DMS79 (cell line): Measurements from ENCODE around the gene BRAT1.

Experiments used
- DNase-seq: peaks from one replicate; lab custom pipeline; 2025; lab: John Stamatoyannopoulos, UW

BRAT1 gene

DNA sequence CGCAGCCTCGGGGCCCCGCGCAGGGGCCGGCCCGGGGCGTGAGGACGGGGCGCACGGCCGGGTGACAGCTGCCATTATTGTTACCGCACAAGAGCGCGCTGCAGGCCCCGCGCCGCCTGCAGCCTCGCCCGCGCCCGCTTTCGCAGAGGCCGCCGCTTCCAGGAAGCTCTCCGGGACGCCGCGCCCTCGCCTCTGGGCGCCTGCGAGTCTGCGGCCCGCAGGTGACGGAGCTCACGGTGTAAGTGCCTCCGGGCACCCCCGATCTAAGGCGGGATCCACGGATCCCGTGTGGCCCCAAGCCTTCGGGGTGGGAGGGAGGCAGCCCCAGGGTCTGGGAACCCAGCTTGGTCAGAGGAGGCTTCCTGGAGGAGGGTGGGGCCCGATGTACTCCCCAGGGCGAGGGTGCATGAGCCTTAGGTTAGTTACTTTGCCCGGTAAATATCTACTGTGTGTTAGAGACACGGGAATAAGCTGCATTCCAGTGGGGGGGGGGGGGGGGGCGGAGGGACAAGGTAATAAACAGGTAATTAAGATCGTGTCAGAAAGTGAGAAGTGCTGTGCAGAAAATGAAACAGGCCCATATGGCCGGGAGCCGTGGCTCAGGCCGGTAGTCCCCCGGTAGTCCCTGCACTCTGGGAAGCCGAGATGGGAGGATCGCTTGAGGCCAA, 4.1 kb upstream of the BRAT1 start:
- DNase-seq, result no peak

DNA sequence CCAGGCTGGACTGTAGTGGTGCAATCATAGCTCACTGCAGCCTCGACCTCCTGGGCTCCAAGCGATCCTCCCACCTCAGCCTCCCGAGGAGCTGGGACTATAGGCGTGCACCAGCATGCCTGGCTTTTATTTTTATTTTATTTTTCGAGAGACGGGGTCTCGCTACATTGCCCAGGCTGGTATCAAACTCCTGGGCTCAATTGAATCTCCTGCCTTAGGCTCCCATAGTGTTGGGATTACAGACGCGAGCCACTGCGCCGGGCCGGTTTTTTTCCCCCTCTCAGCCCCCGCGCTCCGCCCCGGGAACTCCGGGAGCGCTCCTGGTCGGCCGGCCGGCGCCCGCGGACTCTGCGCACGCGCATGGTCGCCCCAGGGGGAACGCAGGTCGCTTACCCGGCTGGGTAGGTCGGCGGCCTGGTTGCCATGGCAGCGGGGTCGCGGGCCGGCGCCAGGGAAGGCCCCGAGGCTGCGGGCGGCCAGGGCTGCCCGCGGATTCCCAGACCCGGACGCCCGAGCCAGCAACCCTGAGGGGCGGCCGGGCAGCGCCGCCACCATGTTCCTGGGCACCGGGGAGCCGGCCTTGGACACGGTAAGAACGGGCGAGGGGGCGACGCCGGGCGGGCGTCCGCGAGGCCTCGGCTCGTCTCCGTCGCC, 3.4 kb upstream of the BRAT1 start, which contains the start of gene IQCE:
Gene IQCE (plus strand): TSS at position 351 of the 654 bp plus-strand sequence. CDS start 203 bp downstream, at position 554.
- peak; percentile 75 for DNase-seq

DNA sequence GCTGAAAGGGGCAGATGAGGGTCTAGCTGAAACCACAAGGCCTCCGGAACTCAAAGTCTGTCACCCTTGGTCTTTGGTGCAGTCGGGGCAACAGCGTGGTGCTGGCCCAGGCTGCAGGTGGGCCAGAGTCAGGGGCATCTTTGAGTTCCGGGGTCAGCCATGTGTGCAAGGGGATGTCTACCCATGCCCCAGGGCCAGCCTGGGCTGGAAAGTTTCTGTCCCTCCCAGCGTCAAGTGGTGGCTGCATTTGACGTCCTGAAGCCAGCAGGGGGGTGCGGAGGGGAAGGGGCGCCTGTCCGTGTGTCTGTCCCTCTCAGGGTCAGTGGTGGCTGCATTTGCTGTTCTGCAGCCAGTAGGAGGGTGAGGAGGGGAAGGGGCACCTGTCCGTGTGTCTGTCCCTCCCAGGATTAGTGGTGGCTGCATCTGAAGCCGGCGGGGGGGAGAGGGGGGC, 638 bp downstream of the BRAT1 start:
- DNase-seq, result no peak

DNA sequence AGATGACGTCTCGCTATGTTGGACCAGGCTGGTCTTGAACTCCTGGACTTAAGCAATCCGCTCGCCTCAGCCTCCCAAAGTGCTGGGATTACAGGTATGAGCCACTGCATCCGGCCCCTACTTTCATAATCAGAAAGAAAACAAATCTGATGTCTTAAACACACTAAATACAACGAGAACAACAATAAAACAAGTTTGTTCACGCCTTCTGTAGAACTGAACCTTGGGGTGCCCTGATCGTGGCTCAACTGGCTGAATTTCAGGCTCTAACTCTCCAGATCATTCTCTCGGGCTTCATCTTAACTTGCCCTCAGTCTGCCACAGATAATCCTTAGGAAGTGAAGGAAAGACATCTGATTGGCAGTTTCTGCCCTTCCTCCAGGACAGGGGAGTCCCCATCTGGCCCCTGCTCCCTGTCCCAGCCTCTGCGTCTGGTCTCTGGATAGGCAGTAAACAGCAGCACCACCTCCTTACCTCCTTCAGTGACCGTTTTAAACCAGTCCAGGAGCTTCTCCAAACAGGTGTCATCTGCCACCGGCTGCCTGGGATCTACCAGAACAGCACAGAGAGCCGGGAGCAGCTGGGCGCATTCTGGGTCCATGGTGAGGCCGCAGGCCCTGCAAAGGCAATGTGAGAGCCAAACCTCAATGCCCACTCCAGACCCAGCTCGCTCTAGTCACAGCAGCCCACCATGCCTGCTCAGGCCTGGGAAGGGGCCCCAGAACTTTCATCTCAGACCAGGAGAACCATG, 1.3 kb downstream of the BRAT1 start:
- DNase-seq, result no peak

DNA sequence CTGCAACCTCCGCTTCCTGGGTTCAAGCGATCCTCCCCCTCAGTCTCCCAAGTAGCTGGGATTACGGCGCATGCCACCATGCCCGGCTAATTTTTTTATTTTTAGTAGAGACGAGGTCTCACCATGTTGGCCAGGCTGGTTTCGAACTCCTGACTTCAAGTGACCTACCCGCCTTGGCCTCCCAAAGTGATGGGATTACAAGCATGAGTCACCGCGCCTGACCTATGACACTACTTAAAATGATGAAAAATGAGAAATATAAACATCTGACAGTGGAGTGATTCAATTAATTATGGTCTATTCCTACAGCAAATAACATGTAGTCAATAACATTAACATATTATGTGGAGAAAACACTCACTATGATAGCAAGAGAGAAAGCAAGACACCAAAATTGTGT, 2.2 kb downstream of the BRAT1 start:
- DNase-seq, result no peak

DNA sequence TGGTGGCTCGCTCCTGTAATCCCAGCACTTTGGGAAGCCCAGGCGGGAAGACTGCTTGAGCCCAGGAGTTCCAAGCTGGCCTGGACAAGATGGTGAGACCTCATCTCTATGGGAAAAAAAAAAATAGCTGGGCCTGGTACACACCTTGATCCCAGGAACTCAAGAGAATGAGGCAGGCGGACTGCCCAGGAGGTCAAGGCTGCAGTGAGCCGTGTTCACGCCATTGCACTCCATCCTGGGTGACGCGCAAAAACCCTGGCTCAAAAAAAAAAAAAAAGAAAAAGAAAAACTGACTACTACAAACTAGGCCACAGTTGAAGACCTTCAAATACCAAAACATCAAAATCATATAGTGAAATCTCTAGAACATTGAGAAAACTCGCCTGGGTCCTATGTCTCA, 3.9 kb downstream of the BRAT1 start:
- no peak for DNase-seq

DNA sequence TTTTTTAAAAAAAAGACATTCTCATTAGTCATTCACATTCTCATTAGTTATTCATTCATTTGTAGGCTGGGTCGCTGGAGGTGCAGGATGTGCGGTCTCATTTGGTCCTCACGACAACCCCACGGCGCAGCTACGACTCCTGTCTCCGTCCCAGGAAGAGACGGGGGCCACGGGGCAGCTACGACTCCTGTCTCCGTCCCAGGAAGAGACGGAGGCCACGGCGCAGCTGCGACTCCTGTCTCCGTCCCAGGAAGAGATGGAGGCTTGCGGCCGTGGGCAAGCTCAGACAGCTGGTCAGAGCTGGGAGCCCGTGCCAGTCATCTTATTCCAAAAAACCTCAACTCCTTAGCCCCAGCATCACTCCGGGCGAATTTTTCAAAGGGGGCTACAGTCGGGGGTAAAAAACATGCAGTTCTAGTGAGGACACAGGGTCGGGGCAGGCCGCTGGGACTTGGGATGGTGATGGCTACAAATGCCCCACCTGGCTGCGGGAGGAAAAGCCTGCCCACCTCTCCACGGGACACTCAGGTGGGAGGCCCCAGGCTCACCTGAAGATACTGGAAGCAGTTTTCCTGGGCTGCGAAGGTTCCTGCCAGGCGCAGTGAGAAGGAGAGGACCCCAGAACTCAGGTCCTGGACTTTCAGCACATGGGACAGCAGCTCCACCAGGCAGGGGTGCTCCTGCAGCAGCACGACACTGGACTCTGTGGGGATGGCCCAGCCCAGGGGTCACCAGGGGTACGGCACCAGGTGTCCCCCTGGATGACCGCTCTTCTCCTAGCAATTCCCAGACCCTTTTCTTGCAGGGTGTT, 8.3 kb downstream of the BRAT1 start:
- DNase-seq, result no peak

DNA sequence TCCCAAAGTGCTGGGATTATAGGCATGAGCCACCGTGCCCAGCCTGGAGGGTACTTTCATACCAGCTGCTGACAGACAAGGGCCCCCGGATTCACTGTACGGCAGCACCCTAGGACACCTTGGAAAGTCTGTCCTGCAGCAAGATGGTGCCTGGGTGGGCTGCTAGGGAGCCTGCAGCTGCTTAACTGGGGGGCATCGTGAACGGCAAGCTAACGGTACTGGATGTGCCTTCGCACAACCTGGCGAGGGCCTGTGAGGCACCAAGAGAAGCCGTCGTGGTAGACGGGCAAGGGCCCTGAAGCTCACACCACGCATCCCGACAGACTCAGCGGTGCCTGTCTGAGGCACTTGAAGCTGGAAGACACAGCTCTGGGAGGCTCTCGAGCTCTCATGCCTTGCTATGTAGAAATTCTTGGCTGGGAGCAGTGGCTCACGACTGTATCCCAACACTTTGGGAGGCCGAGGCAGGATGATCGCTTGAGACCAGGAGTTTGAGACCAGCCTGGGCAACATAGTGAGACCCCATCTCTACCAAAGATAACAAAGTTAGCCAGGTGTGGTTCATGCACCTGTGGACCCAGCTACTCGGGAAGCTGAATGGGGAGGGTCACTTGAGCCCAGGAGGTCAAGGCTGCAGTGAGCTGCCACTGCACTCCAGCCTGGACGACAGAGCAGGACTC, 9.4 kb downstream of the BRAT1 start:
- DNase-seq, result no peak

DNA sequence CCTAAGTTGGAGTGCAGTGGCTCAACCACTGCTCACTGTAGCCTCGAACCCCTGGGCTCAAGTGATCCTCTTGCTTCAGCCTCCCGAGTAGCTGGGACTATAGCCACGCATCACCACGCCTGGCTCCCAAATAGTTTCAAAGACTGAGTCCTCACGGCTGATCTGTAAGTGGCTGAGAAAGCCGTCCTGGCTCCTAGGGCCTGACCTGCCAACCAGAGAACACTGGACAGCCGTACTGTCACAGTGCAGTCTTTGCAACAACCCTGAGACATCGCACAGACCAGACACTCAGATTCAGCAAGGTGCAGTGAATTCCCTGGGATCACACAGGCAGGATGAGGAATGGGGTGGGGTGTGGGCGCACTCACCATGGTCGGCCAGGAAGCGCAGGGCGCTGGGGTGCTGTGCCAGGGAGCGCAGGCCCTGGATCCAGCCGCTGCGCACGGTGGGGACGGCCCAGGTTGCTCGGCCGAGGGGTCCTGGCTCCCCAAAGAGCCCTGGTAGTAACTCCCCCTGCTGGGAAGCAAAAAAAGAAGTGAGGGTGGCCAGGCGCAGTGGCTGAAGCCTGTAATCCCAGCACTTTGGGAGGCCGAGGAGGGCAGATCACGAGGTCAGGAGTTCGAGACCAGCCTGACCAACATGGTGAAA, 10.7 kb downstream of the BRAT1 start:
- DNase-seq, result no peak

DNA sequence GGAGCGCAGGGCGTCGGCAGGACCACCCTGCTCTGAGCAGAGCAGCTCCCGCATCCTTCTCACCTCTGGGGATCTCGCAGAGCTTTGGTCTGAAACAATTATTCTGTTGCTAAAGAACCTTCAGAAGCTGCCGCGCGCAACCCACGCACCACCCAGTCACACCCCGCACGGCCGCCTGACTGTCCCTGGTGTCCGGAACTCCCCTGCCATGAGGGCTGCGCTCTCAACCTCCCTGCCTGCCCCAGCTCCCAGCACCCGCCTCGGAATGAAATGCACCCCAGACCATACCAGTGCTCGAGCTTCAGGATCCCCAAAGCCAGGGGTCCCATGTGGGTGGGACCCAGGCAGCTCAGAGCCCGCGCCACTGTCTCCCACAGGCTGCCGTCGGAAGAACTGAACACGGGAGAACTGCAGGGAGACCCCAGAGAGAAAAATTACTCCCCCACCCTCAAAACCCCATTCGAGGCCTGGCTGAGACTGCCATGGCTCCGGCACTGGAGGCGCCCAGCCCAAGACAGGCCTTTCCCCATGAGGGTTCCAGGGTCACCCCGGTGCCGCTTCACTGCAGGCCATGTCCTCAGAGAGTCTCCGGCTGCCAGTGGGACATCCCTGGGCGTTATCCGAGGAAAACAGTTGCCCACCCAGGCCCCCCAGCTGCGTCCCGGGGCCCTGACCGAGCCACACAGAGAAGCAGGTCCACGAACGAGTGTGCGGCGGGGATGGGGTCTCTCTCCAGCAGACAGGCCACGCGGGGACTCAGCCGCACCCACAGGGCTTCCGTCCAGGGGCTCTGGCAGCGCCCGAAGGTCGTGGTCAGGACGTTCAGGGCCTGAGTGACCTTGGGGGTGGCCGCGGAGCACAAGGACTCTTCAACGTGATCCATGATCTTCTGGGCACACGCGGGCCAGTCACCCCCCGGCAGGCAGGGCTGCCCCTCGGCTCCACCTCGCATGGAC, 12.1 kb downstream of the BRAT1 start:
- no peak for DNase-seq

DNA sequence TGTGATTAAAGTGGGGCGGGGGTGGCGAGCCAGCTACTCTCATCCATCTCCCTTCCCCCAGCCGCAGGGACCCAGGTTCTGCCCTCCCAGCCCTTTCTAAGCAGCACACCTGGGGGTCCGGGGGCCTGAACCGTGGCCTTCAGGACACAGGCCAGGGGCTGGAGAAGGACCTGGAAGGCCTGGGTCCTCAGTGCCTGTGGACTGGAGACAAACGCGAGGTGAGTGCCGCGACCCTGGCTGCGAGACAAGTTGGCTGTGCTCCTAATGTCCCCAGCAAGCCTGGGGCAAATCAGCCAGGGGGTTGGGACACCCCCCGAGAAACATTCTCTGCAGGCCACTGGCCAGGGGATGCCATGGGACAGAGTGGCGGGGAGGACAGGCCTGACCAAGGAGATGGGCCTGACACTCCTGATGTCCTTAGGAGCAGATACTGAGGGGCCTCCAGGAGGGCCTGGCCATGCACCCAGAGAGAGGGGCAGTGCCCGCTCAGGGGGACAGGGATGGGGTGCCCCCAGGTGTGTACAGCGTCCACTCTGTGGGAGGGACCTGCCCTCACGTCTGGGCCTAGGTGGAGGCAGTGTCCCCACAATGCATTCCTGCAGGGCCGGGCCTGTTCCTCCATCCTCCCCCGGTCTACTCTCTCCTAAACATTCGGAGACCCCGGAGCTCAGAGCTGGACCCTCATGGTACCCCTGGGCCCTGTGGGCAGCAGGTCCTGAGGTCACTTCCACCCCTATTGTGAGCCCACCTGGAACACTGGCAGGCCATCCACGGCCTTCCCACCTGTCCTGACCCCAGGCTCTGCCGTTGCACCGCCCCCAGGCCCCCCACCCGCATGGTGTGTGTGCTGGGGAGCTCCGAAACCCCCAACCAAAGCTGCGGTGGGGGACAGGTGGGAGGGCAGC, 13.1 kb downstream of the BRAT1 start:
- DNase-seq, result no peak

DNA sequence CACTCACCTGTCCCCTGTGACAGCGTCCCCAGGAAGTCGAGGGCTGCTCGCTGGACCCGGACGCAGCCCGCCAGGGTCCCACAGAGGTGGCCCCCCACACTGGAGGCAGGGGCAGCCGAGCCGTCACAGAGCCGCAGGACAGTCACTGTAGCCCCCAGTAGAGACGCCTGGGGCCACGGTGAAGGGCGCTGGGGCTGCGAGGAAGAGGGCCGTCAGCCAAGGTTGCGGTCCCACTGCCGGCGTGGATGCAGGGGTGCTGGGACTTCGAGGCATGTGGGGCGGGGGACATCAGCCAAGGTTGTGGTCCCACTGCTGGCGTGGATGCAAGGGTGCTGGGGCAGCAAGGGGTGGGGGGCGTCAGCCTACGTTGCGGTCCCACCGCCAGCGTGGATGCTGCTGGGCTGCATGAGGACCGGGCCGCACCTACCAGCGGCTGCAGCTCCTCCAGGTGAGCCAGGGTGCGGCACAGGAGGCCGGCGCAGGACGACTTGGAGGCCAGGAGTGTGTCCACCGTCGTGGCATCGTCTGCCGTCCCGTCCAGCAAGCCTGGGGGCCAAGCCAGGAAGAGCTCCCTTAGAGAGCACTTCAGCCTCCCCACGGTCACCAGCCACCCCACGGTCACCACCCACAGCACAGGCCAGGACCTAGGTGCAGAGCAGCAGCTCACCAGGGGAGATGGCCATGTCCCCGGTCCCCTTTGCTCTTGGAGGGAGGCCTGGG, 13.9 kb downstream of the BRAT1 start:
- no peak for DNase-seq

DNA sequence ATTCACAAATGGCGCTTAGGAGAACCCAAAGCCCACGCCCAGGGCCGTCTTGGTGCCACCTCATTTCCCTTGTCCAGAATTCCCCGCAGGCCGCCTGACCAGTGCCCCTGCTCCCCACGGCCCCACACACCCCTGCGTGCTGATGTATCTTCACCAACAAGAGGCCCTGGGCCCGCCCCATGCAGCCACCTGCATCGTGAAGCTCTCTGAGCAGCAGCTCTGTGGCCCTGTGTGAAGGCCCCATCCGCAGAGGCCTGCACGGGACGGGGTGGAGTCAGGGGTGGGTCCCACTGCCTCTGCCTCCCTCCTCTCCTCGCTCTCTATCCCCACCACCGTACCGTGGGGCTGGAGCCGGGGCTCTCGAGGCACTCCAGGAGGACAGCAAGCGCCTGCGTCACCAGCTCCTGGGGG, 14.7 kb downstream of the BRAT1 start:
- DNase-seq, result no peak

DNA sequence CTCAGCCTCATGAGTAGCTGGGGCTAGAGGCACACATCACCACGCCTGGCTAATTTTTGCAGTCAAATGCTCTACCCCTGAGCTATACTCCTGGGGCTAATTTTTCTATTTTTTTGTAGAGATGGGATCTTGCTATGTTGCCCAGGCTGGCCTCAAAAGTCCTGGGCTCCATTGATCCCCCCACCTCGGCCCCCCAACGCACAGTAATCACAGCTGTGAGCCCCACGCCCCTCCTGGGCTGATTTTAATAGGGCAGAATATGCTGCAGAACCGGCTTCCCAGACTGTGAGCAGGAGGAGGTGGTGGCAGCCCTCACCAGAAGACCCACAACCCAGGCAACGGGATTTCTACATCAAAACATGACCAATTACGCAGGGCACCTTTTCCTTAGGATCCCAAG, 15.2 kb downstream of the BRAT1 start:
- no peak for DNase-seq

DNA sequence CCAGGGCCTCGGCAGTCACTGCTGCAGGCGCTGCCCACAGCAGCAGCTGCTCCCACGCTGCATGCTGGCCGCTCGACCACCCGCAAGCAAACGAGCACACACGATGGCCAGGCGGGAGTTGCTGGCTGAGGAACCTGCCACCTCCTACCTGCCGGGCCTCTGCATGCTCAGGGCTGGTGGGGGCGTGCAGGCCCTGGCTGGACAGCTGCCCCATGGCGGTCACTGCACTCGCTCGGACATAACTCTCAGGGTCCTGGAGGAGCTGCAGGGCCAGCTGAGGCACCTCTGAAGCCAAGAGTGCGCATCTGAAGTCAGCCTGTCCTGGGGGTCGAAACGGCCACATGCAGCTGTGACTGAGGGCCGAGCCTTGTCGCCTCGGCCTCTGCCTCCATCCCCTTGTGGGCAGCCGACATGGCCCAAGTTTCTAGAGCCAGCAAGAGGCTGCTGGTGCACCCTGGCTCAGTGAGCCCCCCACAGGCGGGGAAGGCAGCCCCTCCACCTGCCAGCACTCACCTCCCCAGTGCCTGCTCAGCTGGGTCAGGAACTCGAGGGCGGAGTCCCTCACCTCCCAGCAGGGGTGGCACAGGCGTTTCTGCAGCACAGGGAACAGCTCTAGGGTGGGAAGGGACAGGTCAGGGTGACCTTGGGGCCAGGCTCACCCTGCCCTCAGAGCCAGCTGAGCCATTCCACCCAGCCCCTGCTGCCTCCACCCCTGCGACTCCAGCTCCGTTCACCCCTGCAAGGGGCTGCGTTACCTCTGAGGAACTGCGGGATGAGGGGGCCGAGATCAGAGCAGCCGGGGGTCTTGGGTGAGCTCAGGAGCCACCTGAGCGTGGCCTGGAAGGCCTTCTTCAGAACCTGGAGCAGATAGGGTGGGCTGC, 16.1 kb downstream of the BRAT1 start:
- DNase-seq, result no peak

DNA sequence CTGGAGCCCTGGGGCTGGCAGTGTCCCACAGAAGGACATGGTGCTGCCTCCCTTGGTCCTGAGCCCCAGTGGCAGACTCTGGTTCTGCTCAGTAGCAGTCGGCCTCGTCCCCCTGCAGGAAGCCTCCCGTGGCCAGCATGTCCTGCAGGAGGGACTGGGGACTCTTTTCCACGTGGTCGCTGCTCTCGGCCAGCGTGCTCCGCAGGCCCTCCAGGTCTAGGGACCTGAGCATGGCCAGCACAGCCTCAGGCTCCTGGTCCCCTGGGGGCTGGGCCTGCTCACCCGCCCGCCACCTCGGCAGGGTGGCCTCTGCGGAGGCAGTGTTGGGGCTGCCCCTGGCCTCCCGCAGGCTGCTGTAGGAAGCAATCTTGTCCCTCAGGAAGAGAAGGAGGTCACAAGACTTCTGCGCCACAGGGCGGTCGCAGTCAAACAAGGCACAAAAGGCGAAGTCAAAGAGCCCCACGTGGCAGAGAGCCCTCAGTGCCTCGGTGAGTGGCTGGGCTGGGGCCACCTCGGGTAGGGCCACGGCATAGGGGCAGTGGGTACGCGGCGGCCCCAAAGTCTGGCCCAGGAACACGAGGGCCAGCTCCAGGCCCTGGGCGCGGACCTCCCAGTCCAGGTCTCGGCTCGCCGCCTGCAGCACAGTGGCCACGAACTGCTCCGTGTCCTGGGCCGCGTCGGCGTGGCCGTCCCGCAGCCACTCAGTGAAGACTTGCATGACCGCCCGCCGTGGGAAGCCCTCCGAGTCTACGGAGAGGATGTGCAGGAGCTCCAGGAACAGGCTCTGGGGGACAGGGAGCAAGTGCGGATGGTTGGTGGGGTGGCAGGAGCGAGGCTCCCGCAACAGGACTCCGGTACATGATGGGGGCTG, 17.1 kb downstream of the BRAT1 start:
- DNase-seq, result no peak
